Liver (tissue), 9 donors: ENCODE measurements around the gene COL23A1. TPM values are rescaled to one million over a fixed set of nuclear protein-coding genes. Genes with fewer than 3 reads are reported as not detected.

ENCODE experiments used
- DNase-seq: peaks from one replicate; pipeline ENCODE4 v3.0.0-alpha.2; 2017; ENCODE audit warnings: low spot score
- H3K27ac ChIP-seq, 2 donors: one replicate each; pipeline ENCODE4 v1.7.0; 2013; ENCODE audit warnings: inconsistent platforms in 2 of 2, low read length in 2 of 2, control low read depth in 1 of 2, low read depth in 1 of 2, mild to moderate bottlenecking in 1 of 2
- H3K27me3 ChIP-seq, 4 donors: one replicate each; pipeline versions ENCODE4 v1.6.1 to v1.7.0; 2013; ENCODE audit warnings: low read length in 3 of 4, inconsistent platforms in 1 of 4, mild to moderate bottlenecking in 1 of 4, moderate library complexity in 1 of 4; ENCODE audit not compliant: control insufficient read depth in 4 of 4, insufficient read depth in 4 of 4
- H3K36me3 ChIP-seq, 4 donors: one replicate each; pipeline versions ENCODE4 v1.6.1 to v1.7.0; 2013; ENCODE audit warnings: low read length in 3 of 4, mild to moderate bottlenecking in 3 of 4, low read depth in 1 of 4, moderate library complexity in 1 of 4; ENCODE audit not compliant: control insufficient read depth in 4 of 4, insufficient read depth in 3 of 4
- H3K4me1 ChIP-seq, 4 donors: one replicate each; pipeline versions ENCODE4 v1.6.1 to v1.7.0; 2013; ENCODE audit warnings: low read length in 3 of 4, mild to moderate bottlenecking in 3 of 4, moderate library complexity in 1 of 4; ENCODE audit not compliant: control insufficient read depth in 4 of 4, insufficient read depth in 4 of 4
- H3K4me3 ChIP-seq, 3 donors: one replicate each; pipeline versions ENCODE4 v1.6.1 to v1.7.0; 2013; ENCODE audit warnings: low read length in 3 of 3, control low read depth in 1 of 3, low read depth in 1 of 3, mild to moderate bottlenecking in 1 of 3
- H3K9ac ChIP-seq, 2 donors: one replicate each; pipeline ENCODE4 v1.7.0; 2013; ENCODE audit warnings: low read length in 2 of 2, mild to moderate bottlenecking in 2 of 2, moderate library complexity in 2 of 2, control low read depth in 1 of 2, low read depth in 1 of 2
- H3K9me3 ChIP-seq, 4 donors: one replicate each; pipeline versions ENCODE4 v1.6.1 to v1.7.0; 2013; ENCODE audit warnings: low read length in 3 of 4; ENCODE audit not compliant: control insufficient read depth in 4 of 4
- CTCF ChIP-seq: fragments of 150-350 bp; IDR thresholded peaks from 2 replicates; pipeline ENCODE4 v1.5.1; 2017; ENCODE audit warnings: improper control_type of control experiment, low read depth, low read length; ENCODE audit not compliant: missing input control
- FOXA1 ChIP-seq: IDR thresholded peaks from 2 replicates; pipeline ENCODE4 v1.6.1; 2016; ENCODE audit warnings: antibody characterized with exemption
- FOXA2 ChIP-seq: IDR thresholded peaks from 2 replicates; pipeline ENCODE4 v1.6.1; 2016; ENCODE audit warnings: antibody characterized with exemption
- HNF4A ChIP-seq, 2 donors: conservative IDR thresholded peaks; 2 replicates each; pipeline ENCODE4 v1.6.1; 2016; ENCODE audit warnings: antibody characterized with exemption in 2 of 2, mild to moderate bottlenecking in 2 of 2
- RAD21 ChIP-seq, 2 donors: IDR thresholded peaks; 2 replicates each; pipeline ENCODE4 v1.6.1; 2016; ENCODE audit warnings: antibody characterized with exemption in 2 of 2, mild to moderate bottlenecking in 2 of 2
- REST ChIP-seq: IDR thresholded peaks from 2 replicates; pipeline ENCODE4 v1.6.1; 2016; ENCODE audit warnings: antibody characterized with exemption, mild to moderate bottlenecking
- TAF1 ChIP-seq: conservative IDR thresholded peaks from 2 replicates; pipeline ENCODE4 v1.6.1; 2016; ENCODE audit warnings: antibody characterized with exemption, mild to moderate bottlenecking
- YY1 ChIP-seq: IDR thresholded peaks from 2 replicates; pipeline ENCODE4 v1.6.1; 2016; ENCODE audit warnings: antibody characterized with exemption, mild to moderate bottlenecking
- ZBTB33 ChIP-seq: IDR thresholded peaks from 2 replicates; pipeline ENCODE4 v1.6.1; 2016; ENCODE audit warnings: antibody characterized with exemption
- WGBS: extraction: QIAGEN DNeasy Blood & Tissue Kit; methylation state at CpG from one replicate; pipeline ENCODE4 v1.1.7; 2013; 5-methylcytosine and 5-hydroxymethylcytosine counted together
- polyA plus RNA-seq, 2 donors: library from polyadenylated mRNA; stranded (reverse) in 1 of 2; unstranded in 1 of 2; fragments of 200-250 nt in 1 of 2; fragments of >200 nt in 1 of 2; fragmentation: Nextera tagmentation in 1 of 2; extraction: Ambion mirVana in 1 of 2; gene quantifications; one replicate each; pipeline versions ENCODE4 v1.2.1 to v1.2.3, GENCODE V29; 2013 to 2015
- total RNA-seq, 2 donors: library from RNA; depleted of rRNA; stranded (reverse); fragments of >200 nt; gene quantifications; one replicate each; pipeline ENCODE4 v1.2.3, GENCODE V29; 2014
- donor health status: healthy.
- donor health status: healthy.
- donor health status: healthy.
- donor health status: healthy.
- donor health status: healthy.

COL23A1 gene
- total and polyA plus RNA-seq, 4 donors = 0.08 to 1.4 (median 0.27) TPM

- H3K9me3 ChIP-seq = no peaks in the 10 kb centered on the region
- H3K27ac ChIP-seq = no peak overlapping the region
- H3K36me3 ChIP-seq = no peaks in the 10 kb centered on the region
- H3K27me3 ChIP-seq = no peaks in the 10 kb centered on the region
- no peak overlapping the region for H3K4me3 ChIP-seq
- TF ChIP-seq HNF4A (conservative IDR thresholded peaks at IDR 0.05) = no peak
- 88% methylated on average over 12 of the region's 12 CpGs for WGBS
- H3K9ac ChIP-seq = no peak overlapping the region
- no peak for DNase-seq
- H3K4me1 ChIP-seq = no peaks in the 10 kb centered on the region
Observed at GRCh38 chr5:178547052-178547666, 43.0 kb downstream of the COL23A1 start.

GRCh38 chr5:178546675-178547033 is 43.5 kb downstream of the COL23A1 start:
- H3K27ac ChIP-seq = no peak overlapping the region
- H3K36me3 ChIP-seq = no peaks in the 10 kb centered on the region
- 89% methylated on average over 9 of the region's 9 CpGs for WGBS
- no peak for DNase-seq
- H3K27me3 ChIP-seq = no peaks in the 10 kb centered on the region
- H3K4me1 ChIP-seq = no peaks in the 10 kb centered on the region
- H3K4me3 ChIP-seq = no peak overlapping the region
- H3K9me3 ChIP-seq = no peaks in the 10 kb centered on the region
- TF ChIP-seq CTCF = no peak
- no peak for TF ChIP-seq TAF1
- TF ChIP-seq YY1 = no peak
- no peak for TF ChIP-seq FOXA2
- TF ChIP-seq HNF4A (conservative IDR thresholded peaks at IDR 0.05) = no peak
- no peak for TF ChIP-seq FOXA1
- no peak for TF ChIP-seq REST
- TF ChIP-seq RAD21 (IDR thresholded peaks at IDR 0.05) = no peak
- no peak for TF ChIP-seq ZBTB33
- no peak overlapping the region for H3K9ac ChIP-seq
